Type B pancreatic cell (in vitro differentiated cells): Measurements from ENCODE around the gene ANKRD12. TPM values are rescaled to one million over a fixed set of nuclear protein-coding genes. Genes with fewer than 3 reads are reported as not detected.
"Not testable (repeated sequence)": the region's sequence is repeated elsewhere in the genome, so short reads cannot be mapped to it uniquely, and the experiment has no call there.

ENCODE experiments used
- DNase-seq: peaks from one replicate; pipeline ENCODE4 v3.0.0; 2021; ENCODE audit warnings: mixed read lengths; ENCODE audit not compliant: unreplicated experiment; ENCODE audit errors: extremely low spot score
- H3K27ac Mint-ChIP-seq: 2 replicates; pipeline ENCODE4 v1.8.0; 2021; ENCODE audit warnings: mild to moderate bottlenecking, mixed read lengths
- H3K27me3 Mint-ChIP-seq: 2 replicates; pipeline ENCODE4 v1.8.0; 2021; ENCODE audit warnings: mixed read lengths
- H3K36me3 Mint-ChIP-seq: 2 replicates; pipeline ENCODE4 v1.8.0; 2021; ENCODE audit warnings: mixed read lengths
- H3K4me1 Mint-ChIP-seq: one replicate; pipeline ENCODE4 v1.8.0; 2021; ENCODE audit warnings: mixed read lengths; ENCODE audit not compliant: unreplicated experiment
- H3K4me3 Mint-ChIP-seq: 2 replicates; pipeline ENCODE4 v1.8.0; 2021; ENCODE audit warnings: mild to moderate bottlenecking, mixed read lengths
- H3K9me3 Mint-ChIP-seq: 2 replicates; pipeline ENCODE4 v1.8.0; 2021; ENCODE audit warnings: mixed read lengths
- total RNA-seq: library from RNA; stranded (reverse); gene quantifications from 2 replicates; pipeline ENCODE4 v1.2.1, GENCODE V29; 2021; ENCODE audit warnings: low replicate concordance
- TF ChIP-seq, protein P1 (sequence below): fragments of 200-600 bp; sonication (generic); conservative IDR thresholded peaks from 2 replicates; pipeline ENCODE4 v1.5.0; 2021; ENCODE audit warnings: antibody characterized with exemption, mild to moderate bottlenecking

The ANKRD12 gene
- total RNA-seq, 1 donor from 2014 or later = 38.8 TPM

DNA sequence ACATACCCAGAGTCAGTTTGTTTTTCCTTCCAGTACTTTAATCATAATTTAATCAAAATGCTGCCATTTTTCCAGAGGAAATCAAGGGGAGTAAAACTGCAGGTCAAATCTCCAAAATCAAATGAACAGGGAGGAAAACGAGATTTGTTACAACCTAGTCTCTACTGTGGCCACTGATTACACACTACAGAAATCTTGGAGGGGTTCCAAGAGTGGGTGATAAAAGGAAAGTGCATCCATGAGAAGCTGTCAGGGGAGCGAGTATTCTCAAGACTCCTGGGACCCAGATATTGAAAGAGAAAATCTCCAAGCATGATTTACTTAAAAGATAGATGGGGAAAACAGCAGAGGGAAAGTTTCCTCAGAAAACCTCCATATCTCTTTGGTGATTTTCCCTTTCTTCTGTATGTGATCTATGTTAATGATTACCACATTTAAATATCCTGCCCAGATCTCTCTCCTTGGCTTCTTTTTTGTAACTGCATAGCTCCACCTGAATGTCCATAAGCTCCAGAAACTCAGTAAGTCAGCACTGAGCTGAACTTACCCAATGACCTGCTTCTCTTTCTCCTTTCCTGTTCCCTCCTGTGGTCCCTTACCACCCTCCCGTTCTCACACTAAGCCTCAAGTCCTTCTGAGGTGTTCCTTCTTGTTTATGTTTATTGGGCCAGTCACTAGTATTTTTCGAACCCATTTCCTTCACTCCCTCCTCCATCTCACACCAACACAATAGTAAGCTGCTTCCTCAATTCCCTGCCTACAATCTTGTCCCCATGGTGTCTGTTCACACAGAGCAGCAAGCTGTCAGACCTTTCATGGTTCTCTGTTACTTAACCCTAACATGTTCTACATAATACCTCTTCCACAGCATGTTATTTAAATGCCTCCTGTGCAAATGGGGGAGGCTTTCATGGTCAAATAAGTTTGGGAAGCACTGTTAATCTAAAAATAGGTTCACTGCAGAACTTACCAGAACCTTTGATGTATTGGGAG lies 124.1 kb downstream of the ANKRD12 start:
- DNase-seq = no peak
- Mint-ChIP-seq H3K9me3 (no peaks in the 10 kb centered on the region), H3K4me1 (no peaks in the 10 kb centered on the region), H3K36me3 (peaks cover 25% of the 10 kb centered on the region), H3K4me3 (no peak overlapping the region), H3K27ac (no peak overlapping the region), H3K27me3 (no peaks in the 10 kb centered on the region)
- TF ChIP-seq, protein P1, sequence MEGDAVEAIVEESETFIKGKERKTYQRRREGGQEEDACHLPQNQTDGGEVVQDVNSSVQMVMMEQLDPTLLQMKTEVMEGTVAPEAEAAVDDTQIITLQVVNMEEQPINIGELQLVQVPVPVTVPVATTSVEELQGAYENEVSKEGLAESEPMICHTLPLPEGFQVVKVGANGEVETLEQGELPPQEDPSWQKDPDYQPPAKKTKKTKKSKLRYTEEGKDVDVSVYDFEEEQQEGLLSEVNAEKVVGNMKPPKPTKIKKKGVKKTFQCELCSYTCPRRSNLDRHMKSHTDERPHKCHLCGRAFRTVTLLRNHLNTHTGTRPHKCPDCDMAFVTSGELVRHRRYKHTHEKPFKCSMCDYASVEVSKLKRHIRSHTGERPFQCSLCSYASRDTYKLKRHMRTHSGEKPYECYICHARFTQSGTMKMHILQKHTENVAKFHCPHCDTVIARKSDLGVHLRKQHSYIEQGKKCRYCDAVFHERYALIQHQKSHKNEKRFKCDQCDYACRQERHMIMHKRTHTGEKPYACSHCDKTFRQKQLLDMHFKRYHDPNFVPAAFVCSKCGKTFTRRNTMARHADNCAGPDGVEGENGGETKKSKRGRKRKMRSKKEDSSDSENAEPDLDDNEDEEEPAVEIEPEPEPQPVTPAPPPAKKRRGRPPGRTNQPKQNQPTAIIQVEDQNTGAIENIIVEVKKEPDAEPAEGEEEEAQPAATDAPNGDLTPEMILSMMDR = no peak

DNA sequence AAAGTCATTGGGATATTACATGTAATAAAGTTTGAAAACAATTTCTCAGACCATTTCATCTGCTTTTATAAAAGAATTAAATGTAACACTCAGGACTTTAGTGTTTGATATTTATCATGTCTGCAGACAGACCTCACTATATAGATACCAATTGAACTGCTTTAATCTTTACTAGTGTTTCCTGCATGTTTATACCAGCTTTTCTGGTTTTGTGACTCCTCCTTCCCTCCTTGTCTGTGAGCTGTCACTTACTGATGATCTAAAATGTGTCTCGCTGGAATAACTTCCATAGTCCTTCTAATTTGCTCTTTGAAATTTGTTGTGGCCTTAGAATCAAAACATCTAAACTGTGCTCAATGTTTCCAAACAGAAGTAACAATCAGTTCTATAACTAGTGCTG lies 126.7 kb downstream of the ANKRD12 start:
- H3K4me3 Mint-ChIP-seq = peak overlapping the region; percentile 3
- no peaks in the 10 kb centered on the region for H3K9me3 Mint-ChIP-seq
- H3K4me1 Mint-ChIP-seq = no peaks in the 10 kb centered on the region
- DNase-seq = no peak
- peak overlapping the region; percentile 2 for H3K27ac Mint-ChIP-seq
- no peaks in the 10 kb centered on the region for H3K27me3 Mint-ChIP-seq
- H3K36me3 Mint-ChIP-seq = peaks cover 25% of the 10 kb centered on the region
- TF ChIP-seq, protein P1 = no peak

GRCh38 chr18:9264797-9265196 lies 128.2 kb downstream of the ANKRD12 start:
- H3K4me3 Mint-ChIP-seq, H3K9me3 Mint-ChIP-seq, H3K4me1 Mint-ChIP-seq, DNase-seq, H3K27ac Mint-ChIP-seq, H3K27me3 Mint-ChIP-seq: not testable (repeated sequence)
- H3K36me3 Mint-ChIP-seq = peaks cover 27% of the 10 kb centered on the region

- Mint-ChIP-seq H3K4me1 (no peaks in the 10 kb centered on the region), H3K36me3 (peaks cover 39% of the 10 kb centered on the region), H3K27ac (no peak overlapping the region), H3K4me3 (no peak overlapping the region), H3K27me3 (no peaks in the 10 kb centered on the region), H3K9me3 (no peaks in the 10 kb centered on the region)
- no peak for DNase-seq
- TF ChIP-seq, protein P1 = no peak
These were observed 136.6 kb downstream of the ANKRD12 start for GRCh38 chr18:9273221-9273620.

GRCh38 chr18:9275890-9276289 lies 139.3 kb downstream of the ANKRD12 start:
- Mint-ChIP-seq H3K36me3 (peaks cover 28% of the 10 kb centered on the region), H3K4me1 (no peaks in the 10 kb centered on the region), H3K27me3 (no peaks in the 10 kb centered on the region), H3K9me3 (no peaks in the 10 kb centered on the region), H3K27ac (no peak overlapping the region), H3K4me3 (no peak overlapping the region)
- TF ChIP-seq, protein P1 = no peak
- DNase-seq = no peak

DNA sequence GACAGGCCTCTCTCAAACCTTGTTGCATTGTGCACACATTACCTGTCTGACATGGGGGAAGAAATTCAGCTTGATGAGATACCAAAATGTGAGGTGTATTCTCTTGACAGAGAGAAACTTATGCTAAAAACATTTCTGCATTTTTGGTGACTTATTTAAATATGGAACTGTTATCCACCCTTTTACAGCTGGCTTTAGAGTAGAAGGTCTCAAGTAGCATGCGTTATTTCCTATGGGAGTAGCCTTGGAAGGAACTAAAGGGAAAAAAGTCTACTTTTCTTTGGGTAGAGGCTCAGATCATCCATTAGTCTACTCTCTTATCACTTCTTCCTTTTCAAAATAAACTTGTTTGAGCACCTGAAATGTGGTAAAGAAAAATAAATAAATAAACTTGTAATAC lies 141.4 kb downstream of the ANKRD12 start:
- Mint-ChIP-seq H3K36me3 (peaks cover 21% of the 10 kb centered on the region), H3K27ac (no peak overlapping the region), H3K9me3 (no peaks in the 10 kb centered on the region), H3K4me3 (no peak overlapping the region), H3K27me3 (no peaks in the 10 kb centered on the region), H3K4me1 (no peaks in the 10 kb centered on the region)
- no peak for DNase-seq
- TF ChIP-seq, protein P1 = no peak
